Measurements from ENCODE around the gene ATRN. TPM values are rescaled to one million over a fixed set of nuclear protein-coding genes. Genes with fewer than 3 reads are reported as not detected.
"Not testable (repeated sequence)": the region's sequence is repeated elsewhere in the genome, so short reads cannot be mapped to it uniquely, and the experiment has no call there.

The ATRN gene
- total RNA-seq, 1 donor from 2014 or later = 11.9 TPM

DNA sequence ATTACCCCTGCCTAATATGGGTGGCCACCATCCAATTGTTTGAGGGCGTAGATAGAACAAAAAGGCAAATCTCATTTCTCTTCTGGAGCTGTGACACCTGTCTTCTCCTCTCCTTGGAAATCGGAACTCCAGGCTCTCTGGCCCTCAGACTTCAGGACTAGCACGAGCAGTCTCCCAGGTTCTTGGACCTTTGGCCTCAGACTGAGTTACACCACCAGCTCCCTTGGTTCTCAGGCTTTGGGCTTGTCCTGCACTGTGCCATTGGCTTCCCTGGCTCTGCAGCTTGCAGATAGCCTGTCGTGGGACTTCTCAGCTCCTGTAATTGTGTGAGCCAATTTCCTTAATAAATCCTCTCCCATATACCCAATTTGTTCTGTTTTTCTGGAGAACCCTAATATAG lies 34.3 kb downstream of the ATRN start:
- Mint-ChIP-seq H3K27ac (no peak overlapping the region), H3K4me1 (ENCODE audit: low read depth) (no peaks in the 10 kb centered on the region), H3K4me3 (no peak overlapping the region), H3K9me3 (no peaks in the 10 kb centered on the region), H3K36me3 (ENCODE audit: low read depth) (no peaks in the 10 kb centered on the region), H3K27me3 (ENCODE audit: insufficient read depth) (no peaks in the 10 kb centered on the region)
- intact Hi-C loops (cut with micrococcal nuclease) = no loop called here
- DNase-seq (ENCODE audit: low spot score) = no peak

- intact Hi-C loops (cut with micrococcal nuclease) = no loop called here
- no peaks in the 10 kb centered on the region for H3K36me3 Mint-ChIP-seq (ENCODE audit: low read depth)
- H3K4me1 Mint-ChIP-seq (ENCODE audit: low read depth) = no peaks in the 10 kb centered on the region
- no peak for DNase-seq (ENCODE audit: low spot score)
- no peak overlapping the region for H3K27ac Mint-ChIP-seq
- no peak overlapping the region for H3K4me3 Mint-ChIP-seq
- no peaks in the 10 kb centered on the region for H3K27me3 Mint-ChIP-seq (ENCODE audit: insufficient read depth)
- H3K9me3 Mint-ChIP-seq = peaks cover 3% of the 10 kb centered on the region
These were observed 38.2 kb downstream of the ATRN start for GRCh38 chr20:3509064-3509463.

DNA sequence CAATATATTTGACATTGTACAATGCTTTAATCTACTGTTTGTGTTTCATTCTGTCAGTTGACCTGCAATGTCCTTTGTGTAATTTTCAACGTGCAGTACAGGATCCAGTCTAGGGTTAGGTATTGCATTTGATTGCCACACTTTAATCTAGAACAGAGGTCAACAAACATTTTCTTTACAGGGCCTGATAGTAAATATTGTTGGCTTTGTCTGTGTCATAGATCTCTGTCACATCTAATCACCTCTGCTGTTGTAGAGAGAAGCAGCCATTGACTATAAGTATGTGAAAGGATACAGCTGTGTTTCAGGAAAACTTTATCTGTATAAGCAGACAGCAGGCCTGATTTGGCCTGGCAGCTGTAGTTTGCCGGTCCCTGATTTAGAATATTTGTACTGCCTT lies 39.3 kb downstream of the ATRN start:
- intact Hi-C loops (cut with micrococcal nuclease) = no loop called here
- peaks cover 3% of the 10 kb centered on the region for H3K9me3 Mint-ChIP-seq
- no peak for DNase-seq (ENCODE audit: low spot score)

GRCh38 chr20:3512239-3512638 lies 41.4 kb downstream of the ATRN start:
- H3K27ac Mint-ChIP-seq; intact Hi-C loops (cut with micrococcal nuclease); H3K27me3 Mint-ChIP-seq (ENCODE audit: insufficient read depth); H3K4me3 Mint-ChIP-seq; H3K4me1 Mint-ChIP-seq (ENCODE audit: low read depth); H3K36me3 Mint-ChIP-seq (ENCODE audit: low read depth); DNase-seq (ENCODE audit: low spot score); H3K9me3 Mint-ChIP-seq: not testable (repeated sequence)

More for the DNA sequence above, 39.3 kb downstream of the ATRN start:
- Mint-ChIP-seq H3K4me1 (ENCODE audit: low read depth) (no peaks in the 10 kb centered on the region), H3K4me3 (no peak overlapping the region), H3K36me3 (ENCODE audit: low read depth) (no peaks in the 10 kb centered on the region), H3K27me3 (ENCODE audit: insufficient read depth) (no peaks in the 10 kb centered on the region), H3K27ac (no peak overlapping the region)

- intact Hi-C loops (cut with micrococcal nuclease) = no loop called here
These were observed 43.3 kb downstream of the ATRN start for GRCh38 chr20:3514012-3514642.

GRCh38 chr20:3515379-3516170 lies 44.8 kb downstream of the ATRN start:
- H3K4me3 Mint-ChIP-seq = no peak overlapping the region
- H3K27me3 Mint-ChIP-seq (ENCODE audit: insufficient read depth) = no peaks in the 10 kb centered on the region
- no peak for DNase-seq (ENCODE audit: low spot score)
- peaks cover 3% of the 10 kb centered on the region for H3K36me3 Mint-ChIP-seq (ENCODE audit: low read depth)
- peaks cover 8% of the 10 kb centered on the region for H3K9me3 Mint-ChIP-seq
- H3K4me1 Mint-ChIP-seq (ENCODE audit: low read depth) = no peaks in the 10 kb centered on the region
- intact Hi-C loops (cut with micrococcal nuclease) = no loop called here
- no peak overlapping the region for H3K27ac Mint-ChIP-seq

More at GRCh38 chr20:3514012-3514642, 43.3 kb downstream of the ATRN start:
- H3K36me3 Mint-ChIP-seq (ENCODE audit: low read depth) = no peaks in the 10 kb centered on the region
- no peaks in the 10 kb centered on the region for H3K27me3 Mint-ChIP-seq (ENCODE audit: insufficient read depth)
- peaks cover 3% of the 10 kb centered on the region for H3K9me3 Mint-ChIP-seq
- no peak overlapping the region for H3K27ac Mint-ChIP-seq
- no peak for DNase-seq (ENCODE audit: low spot score)
- H3K4me1 Mint-ChIP-seq (ENCODE audit: low read depth) = no peaks in the 10 kb centered on the region
- no peak overlapping the region for H3K4me3 Mint-ChIP-seq

- Mint-ChIP-seq H3K27ac (no peak overlapping the region), H3K4me3 (no peak overlapping the region), H3K9me3 (peaks cover 46% of the 10 kb centered on the region), H3K27me3 (ENCODE audit: insufficient read depth) (no peaks in the 10 kb centered on the region), H3K4me1 (ENCODE audit: low read depth) (no peaks in the 10 kb centered on the region), H3K36me3 (ENCODE audit: low read depth) (peaks cover 4% of the 10 kb centered on the region)
- intact Hi-C loops (cut with micrococcal nuclease) = no loop called here
- no peak for DNase-seq (ENCODE audit: low spot score)
These were observed 51.3 kb downstream of the ATRN start for GRCh38 chr20:3521852-3522740.

- H3K4me3 Mint-ChIP-seq; H3K4me1 Mint-ChIP-seq (ENCODE audit: low read depth); H3K27ac Mint-ChIP-seq; DNase-seq (ENCODE audit: low spot score); H3K36me3 Mint-ChIP-seq (ENCODE audit: low read depth); H3K27me3 Mint-ChIP-seq (ENCODE audit: insufficient read depth); intact Hi-C loops (cut with micrococcal nuclease): not testable (repeated sequence)
- peaks cover 46% of the 10 kb centered on the region for H3K9me3 Mint-ChIP-seq
These were observed 53.9 kb downstream of the ATRN start for GRCh38 chr20:3524696-3525095.

DNA sequence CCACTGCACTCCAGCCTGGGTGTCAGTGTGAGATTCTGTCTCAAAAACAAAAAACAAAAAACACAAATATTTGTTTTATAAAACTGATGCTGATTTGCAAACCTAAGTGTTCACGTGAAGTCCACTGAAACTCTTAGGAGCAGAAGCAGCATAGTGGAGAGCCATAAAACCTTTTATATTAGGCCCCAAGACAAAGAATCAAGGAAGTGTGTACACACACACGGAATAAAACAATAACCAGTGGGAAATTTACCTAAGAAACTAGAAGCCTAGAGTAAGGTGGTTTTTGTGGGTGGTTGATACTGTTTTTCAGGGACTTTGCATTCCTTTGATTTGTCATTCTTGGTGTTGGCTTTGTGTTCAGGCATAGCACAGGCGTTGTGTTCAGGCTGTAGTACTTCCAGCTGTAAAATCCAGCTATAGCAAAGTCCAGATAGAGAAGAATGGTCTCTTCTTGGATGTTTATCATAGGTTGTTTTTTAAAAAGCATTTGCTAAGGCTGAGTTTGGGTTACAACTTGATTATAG lies 61.3 kb downstream of the ATRN start:
- intact Hi-C loops (cut with micrococcal nuclease) = no loop called here
- no peak overlapping the region for H3K4me3 Mint-ChIP-seq
- no peak for DNase-seq (ENCODE audit: low spot score)
- no peaks in the 10 kb centered on the region for H3K9me3 Mint-ChIP-seq
- H3K27ac Mint-ChIP-seq = no peak overlapping the region
- H3K27me3 Mint-ChIP-seq (ENCODE audit: insufficient read depth) = no peaks in the 10 kb centered on the region
- no peaks in the 10 kb centered on the region for H3K36me3 Mint-ChIP-seq (ENCODE audit: low read depth)
- H3K4me1 Mint-ChIP-seq (ENCODE audit: low read depth) = no peaks in the 10 kb centered on the region

- H3K27me3 Mint-ChIP-seq (ENCODE audit: insufficient read depth); H3K9me3 Mint-ChIP-seq; H3K36me3 Mint-ChIP-seq (ENCODE audit: low read depth); DNase-seq (ENCODE audit: low spot score); H3K4me3 Mint-ChIP-seq; H3K4me1 Mint-ChIP-seq (ENCODE audit: low read depth); intact Hi-C loops (cut with micrococcal nuclease); H3K27ac Mint-ChIP-seq: not testable (repeated sequence)
These were observed 66.9 kb downstream of the ATRN start for GRCh38 chr20:3537733-3538132.

GRCh38 chr20:3539311-3540107 lies 68.7 kb downstream of the ATRN start:
- no peak for DNase-seq (ENCODE audit: low spot score)
- Mint-ChIP-seq H3K9me3 (no peaks in the 10 kb centered on the region), H3K4me3 (no peak overlapping the region), H3K4me1 (ENCODE audit: low read depth) (peaks cover 8% of the 10 kb centered on the region), H3K27ac (no peak overlapping the region), H3K27me3 (ENCODE audit: insufficient read depth) (peaks cover 1% of the 10 kb centered on the region), H3K36me3 (ENCODE audit: low read depth) (peaks cover 5% of the 10 kb centered on the region)
- intact Hi-C loops (cut with micrococcal nuclease) = no loop called here

All from activated T-helper 1 cell treated with anti-CD3 and anti-CD28 coated beads, Interleukin-12 subunit alpha, Interleukin-12 subunit beta, Interleukin-2, Interleukin-4 antibody, amounts not matched to agents 30 ng/mL and 10 ng/mL and 1 ng/mL, durations not matched to agents 14 hours and 24 hours and 36 hours (primary cell).